HG03439 (cell line): ENCODE data around the gene THUMPD3.

Source experiments
- ATAC-seq: cut with Tn5 transposase; IDR thresholded peaks from one replicate; pipeline ENCODE4 v1.9.1; 2021; ENCODE audit warnings: mild to moderate bottlenecking, moderate library complexity; ENCODE audit not compliant: unreplicated experiment

THUMPD3 gene

GRCh38 chr3:9415485-9416138 lies 52.8 kb downstream of the THUMPD3 start:
- ATAC-seq: no peak

DNA sequence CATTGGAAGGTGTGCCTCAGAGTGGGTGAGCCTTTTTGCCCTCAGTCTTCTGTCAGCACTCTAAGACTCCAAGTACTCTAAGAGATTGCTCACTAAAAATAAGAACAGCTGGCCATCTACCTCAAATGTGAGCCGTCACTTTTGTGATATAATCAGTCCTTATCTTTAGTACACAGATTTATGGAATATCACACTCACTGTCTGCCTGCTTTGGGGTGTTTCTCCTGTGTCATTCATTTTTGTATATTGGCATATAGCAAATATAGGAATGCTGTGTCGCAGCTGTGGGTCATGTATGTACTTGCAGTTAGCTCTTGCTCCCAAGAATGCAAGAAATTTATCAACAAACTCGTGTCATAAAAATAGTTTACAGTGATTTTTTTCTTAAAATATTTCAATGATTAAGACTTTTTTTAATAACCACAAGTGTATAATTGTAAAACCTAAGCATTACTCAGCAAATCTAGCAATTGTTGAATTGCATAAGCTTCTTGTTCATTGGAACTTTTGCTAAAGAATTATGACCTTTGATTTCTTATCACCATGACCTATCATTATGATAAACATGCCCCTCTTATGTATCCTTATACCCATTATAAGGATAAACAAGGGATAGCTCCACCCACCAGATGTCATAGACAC lies 53.4 kb downstream of the THUMPD3 start:
- no peak for ATAC-seq

- no peak for ATAC-seq
Measured at GRCh38 chr3:9420850-9421549, 58.1 kb downstream of the THUMPD3 start.

DNA sequence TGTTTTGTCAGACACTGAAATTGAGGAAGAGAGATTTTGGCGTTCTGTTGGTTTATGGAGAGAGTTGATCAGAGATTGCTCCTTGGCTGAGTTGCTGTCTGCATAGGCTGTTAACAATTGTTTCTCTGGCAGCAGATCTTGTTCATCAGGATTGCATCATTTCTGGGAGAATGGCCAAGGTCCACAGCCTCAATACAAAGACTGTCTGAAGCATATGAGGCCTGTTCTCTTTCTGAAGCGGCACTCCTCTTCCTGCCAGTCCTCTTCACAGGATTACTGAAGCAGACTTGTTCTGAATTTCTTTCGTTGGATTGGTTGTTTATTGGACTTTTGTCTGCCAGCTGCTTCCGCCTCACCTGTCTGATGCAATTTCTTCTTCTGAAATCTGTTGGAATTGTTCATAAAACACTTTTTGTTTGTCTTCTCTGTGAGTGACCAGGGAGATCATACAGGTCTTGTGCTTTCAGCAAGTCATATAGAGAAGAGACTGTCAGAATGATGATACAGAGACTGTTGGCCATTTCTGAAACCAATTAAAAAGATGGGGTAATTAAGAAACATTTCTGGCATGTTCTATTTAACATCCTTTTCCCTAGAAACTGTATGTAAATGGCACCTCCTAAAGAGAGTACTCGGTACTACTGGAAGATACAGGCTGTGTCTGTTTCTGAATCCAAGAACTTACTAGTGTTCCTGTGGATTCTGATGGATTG lies 60.0 kb downstream of the THUMPD3 start:
- ATAC-seq: no peak

DNA sequence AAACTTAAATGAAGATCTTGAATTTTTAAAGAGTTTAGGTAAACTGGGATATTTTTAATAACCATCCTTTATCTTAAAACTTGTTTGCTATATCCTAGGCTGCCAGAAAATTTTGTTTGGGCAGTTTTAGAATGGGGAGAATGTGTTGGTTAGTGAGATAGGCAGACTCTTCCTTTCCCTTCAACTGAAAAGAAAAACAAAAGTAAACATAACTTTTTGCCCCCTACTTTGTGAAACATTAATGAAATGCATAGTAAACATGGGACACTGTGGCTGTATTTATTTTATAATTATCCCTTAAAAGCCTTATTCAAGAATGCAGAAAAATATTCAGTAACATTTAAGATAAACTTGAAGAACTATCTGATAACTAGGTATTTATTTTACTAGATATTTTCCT lies 65.6 kb downstream of the THUMPD3 start:
- ATAC-seq: no peak

GRCh38 chr3:9430733-9431132 lies 67.9 kb downstream of the THUMPD3 start:
- no peak for ATAC-seq

DNA sequence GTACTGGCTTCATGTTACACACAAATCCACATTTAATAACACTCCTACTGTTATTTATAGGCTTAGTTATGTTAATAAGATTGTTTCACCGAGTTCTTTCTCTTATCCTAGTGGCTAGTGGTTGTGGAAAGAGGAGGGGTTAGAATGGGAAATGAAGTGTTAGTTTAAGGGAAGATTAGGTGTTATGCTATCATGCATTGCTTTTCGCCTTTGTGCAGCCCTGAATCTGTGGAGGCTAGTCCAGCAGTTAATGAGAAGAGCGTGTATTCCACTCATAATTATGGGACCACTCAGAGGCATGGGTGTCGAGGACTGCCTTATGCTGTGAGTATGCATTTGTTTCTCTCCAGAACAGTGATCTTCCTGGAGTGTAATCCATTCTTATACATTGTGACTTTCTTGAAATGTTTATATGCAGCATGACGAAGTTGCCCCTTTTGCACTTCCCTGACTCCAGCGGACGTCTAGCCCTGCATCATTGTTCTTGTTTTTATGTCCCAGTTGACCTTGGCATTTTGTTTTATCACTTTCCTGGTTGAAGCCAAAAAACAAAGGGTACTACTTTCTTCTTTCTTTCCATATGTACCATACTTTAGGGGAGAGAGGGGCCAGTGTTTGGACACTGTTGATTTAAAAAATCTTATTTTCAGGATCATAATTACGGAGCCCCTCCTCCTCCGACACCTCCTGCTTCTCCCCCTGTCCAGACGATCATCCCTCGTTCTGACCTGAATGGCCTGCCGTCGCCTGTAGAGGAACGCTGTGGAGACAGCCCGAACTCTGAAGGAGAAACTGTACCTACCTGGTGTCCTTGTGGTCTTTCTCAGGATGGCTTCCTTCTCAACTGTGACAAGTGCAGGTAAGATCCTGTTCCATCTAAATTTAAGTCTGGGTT lies 71.0 kb downstream of the THUMPD3 start:
- no peak for ATAC-seq

- ATAC-seq: no peak
Measured at GRCh38 chr3:9435316-9435715, 72.5 kb downstream of the THUMPD3 start.
